ENCODE results near the gene GPD1. TPM values are rescaled to one million over a fixed set of nuclear protein-coding genes. Genes with fewer than 3 reads are reported as not detected.

The GPD1 gene
- total RNA-seq, 2 donors from 2014 or later, result 0.93 to 1.1 TPM

DNA sequence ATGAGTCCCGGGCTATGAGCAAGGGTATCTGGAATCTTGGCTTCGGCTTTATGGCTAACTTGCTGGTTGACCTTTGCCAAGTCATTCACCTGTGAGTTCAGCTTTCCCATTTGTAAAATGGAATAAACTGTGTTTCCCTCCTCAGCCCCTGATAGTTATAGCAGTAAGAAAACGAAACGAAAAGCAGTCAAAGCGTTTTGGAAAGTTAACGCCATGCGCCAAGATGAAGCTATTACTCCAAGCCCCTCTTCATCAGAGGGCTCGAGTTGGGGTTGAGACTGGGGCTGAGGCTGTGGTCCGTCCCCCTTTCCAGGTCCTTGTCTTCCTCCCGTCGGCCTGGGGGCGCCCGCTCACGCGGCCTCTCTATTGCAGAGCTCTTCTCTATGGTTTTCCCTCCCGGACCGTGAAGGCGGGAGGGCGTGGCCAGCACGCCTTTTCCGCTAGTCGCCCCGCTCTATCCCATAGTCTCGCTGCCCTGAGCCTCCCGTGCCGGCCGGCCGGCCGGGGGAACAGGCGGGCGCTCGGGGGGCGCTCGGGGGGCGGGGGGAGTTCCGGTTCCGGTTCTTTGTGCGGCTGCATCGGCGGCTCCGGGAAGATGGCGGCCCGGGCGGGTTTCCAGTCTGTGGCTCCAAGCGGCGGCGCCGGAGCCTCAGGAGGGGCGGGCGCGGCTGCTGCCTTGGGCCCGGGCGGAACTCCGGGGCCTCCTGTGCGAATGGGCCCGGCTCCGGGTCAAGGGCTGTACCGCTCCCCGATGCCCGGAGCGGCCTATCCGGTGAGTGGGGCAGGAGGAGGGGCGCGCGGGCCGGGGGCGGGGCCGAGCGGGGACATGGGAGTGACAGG, 18.8 kb upstream of the GPD1 start, which contains the start of gene SMARCD1:
Gene SMARCD1, plus strand, starts transcription at position 568 of the 840 bp plus-strand sequence. Its CDS starts 28 bp downstream, at position 596.
- no peaks in the 10 kb centered on the region for H3K9me3 ChIP-seq (ENCODE audit: control insufficient read depth, low read length)
- H3K4me1 ChIP-seq (ENCODE audit: control insufficient read depth, insufficient read depth, low read length), result no peaks in the 10 kb centered on the region
- peak within 1 kb of the TSS; percentile 100 for H3K4me3 ChIP-seq (ENCODE audit: low read length)
- H3K4me1 Mint-ChIP-seq, result peaks cover 4% of the 10 kb centered on the region
- DNase-seq, result peak; percentile 99
- H3K36me3 ChIP-seq (ENCODE audit: control insufficient read depth, insufficient read depth, low read length), result peaks cover 36% of the 10 kb centered on the region
- H3K9me3 Mint-ChIP-seq, result no peaks in the 10 kb centered on the region
- H3K27me3 Mint-ChIP-seq (ENCODE audit: insufficient read depth), result peaks cover 27% of the 10 kb centered on the region
- H3K36me3 Mint-ChIP-seq (ENCODE audit: low read depth), result peaks cover 39% of the 10 kb centered on the region
- peak within 1 kb of the TSS; percentile 79 for H3K4me3 Mint-ChIP-seq
- TF ChIP-seq, protein P1, sequence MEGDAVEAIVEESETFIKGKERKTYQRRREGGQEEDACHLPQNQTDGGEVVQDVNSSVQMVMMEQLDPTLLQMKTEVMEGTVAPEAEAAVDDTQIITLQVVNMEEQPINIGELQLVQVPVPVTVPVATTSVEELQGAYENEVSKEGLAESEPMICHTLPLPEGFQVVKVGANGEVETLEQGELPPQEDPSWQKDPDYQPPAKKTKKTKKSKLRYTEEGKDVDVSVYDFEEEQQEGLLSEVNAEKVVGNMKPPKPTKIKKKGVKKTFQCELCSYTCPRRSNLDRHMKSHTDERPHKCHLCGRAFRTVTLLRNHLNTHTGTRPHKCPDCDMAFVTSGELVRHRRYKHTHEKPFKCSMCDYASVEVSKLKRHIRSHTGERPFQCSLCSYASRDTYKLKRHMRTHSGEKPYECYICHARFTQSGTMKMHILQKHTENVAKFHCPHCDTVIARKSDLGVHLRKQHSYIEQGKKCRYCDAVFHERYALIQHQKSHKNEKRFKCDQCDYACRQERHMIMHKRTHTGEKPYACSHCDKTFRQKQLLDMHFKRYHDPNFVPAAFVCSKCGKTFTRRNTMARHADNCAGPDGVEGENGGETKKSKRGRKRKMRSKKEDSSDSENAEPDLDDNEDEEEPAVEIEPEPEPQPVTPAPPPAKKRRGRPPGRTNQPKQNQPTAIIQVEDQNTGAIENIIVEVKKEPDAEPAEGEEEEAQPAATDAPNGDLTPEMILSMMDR (conservative IDR thresholded peaks at IDR 0.05), result peak; percentile 68
- peak within 1 kb of the TSS; percentile 97 for H3K27ac ChIP-seq (ENCODE audit: low read depth, low read length)
- WGBS, 2 experiments (ENCODE audit: insufficient coverage in 1 of 2, insufficient read length in 1 of 2), result 1 to 3% methylated on average over 13 to 69 of the region's 69 CpGs
- peak within 1 kb of the TSS; percentile 66 for H3K9ac ChIP-seq (ENCODE audit: extremely low read depth, low read length, poor library complexity, severe bottlenecking)
- H3K27me3 ChIP-seq (ENCODE audit: control insufficient read depth, insufficient read depth, low read length, poor library complexity, severe bottlenecking), result no peaks in the 10 kb centered on the region
- H3K27ac Mint-ChIP-seq, result peak within 1 kb of the TSS; percentile 88

DNA sequence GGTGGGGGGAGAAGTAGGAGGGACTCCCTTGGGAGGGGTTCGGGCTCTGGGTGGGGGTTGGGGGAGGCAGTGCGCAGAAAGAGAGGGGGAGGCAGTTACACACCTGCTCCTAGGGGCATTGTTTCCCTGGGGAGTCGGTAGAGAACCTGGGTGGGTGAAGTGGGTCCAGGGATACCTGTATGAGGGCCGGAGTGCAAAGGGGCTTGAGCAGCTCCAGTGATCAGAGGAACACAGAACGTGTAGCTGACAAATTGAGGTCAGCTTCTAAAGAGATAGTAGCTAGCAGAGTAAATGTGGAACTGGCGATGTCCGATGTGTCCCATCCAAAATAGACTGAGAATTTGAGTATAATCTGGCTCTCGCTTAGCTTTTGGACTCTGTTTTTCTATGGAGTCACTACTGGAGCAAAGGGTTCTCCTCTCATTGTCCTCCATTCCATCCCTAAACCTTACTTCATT, 18.2 kb upstream of the GPD1 start:
- peak overlapping the region; percentile 18 for H3K9ac ChIP-seq (ENCODE audit: extremely low read depth, low read length, poor library complexity, severe bottlenecking)
- Mint-ChIP-seq H3K4me3 (peak overlapping the region; percentile 79), H3K27me3 (ENCODE audit: insufficient read depth) (peaks cover 21% of the 10 kb centered on the region), H3K27ac (peak overlapping the region; percentile 88), H3K36me3 (ENCODE audit: low read depth) (peaks cover 44% of the 10 kb centered on the region), H3K4me1 (peaks cover 4% of the 10 kb centered on the region), H3K9me3 (no peaks in the 10 kb centered on the region)
- H3K36me3 ChIP-seq (ENCODE audit: control insufficient read depth, insufficient read depth, low read length), result peaks cover 42% of the 10 kb centered on the region
- H3K27ac ChIP-seq (ENCODE audit: low read depth, low read length), result peak overlapping the region; percentile 97
- no peaks in the 10 kb centered on the region for H3K9me3 ChIP-seq (ENCODE audit: control insufficient read depth, low read length)
- peak overlapping the region; percentile 100 for H3K4me3 ChIP-seq (ENCODE audit: low read length)
- no peaks in the 10 kb centered on the region for H3K4me1 ChIP-seq (ENCODE audit: control insufficient read depth, insufficient read depth, low read length)
- TF ChIP-seq, protein P1 (conservative IDR thresholded peaks at IDR 0.05), result no peak
- WGBS, 2 experiments (ENCODE audit: insufficient coverage in 1 of 2, insufficient read length in 1 of 2), result 30 to 35% methylated on average over 6 to 8 of the region's 8 CpGs
- DNase-seq, result no peak
- H3K27me3 ChIP-seq (ENCODE audit: control insufficient read depth, insufficient read depth, low read length, poor library complexity, severe bottlenecking), result no peaks in the 10 kb centered on the region

DNA sequence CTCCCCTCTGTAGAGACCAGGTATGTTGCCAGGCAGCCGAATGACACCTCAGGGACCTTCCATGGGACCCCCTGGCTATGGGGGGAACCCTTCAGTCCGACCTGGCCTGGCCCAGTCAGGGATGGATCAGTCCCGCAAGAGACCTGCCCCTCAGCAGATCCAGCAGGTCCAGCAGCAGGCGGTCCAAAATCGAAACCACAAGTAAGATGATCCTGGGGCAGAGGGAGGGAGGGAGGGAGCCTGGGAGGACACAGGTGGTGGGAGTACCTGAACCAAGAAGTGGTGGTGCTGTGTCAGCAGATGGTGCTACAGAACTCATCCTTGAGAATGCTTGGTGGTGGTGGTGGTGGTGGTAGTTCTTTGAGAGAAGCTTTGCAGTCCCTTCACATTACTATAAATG, 17.7 kb upstream of the GPD1 start:
- H3K36me3 ChIP-seq (ENCODE audit: control insufficient read depth, insufficient read depth, low read length), result peaks cover 44% of the 10 kb centered on the region
- Mint-ChIP-seq H3K27ac (peak overlapping the region; percentile 88), H3K36me3 (ENCODE audit: low read depth) (peaks cover 48% of the 10 kb centered on the region), H3K9me3 (no peaks in the 10 kb centered on the region), H3K4me3 (peak overlapping the region; percentile 79), H3K4me1 (peaks cover 4% of the 10 kb centered on the region), H3K27me3 (ENCODE audit: insufficient read depth) (peaks cover 17% of the 10 kb centered on the region)
- no peak for DNase-seq
- no peaks in the 10 kb centered on the region for H3K9me3 ChIP-seq (ENCODE audit: control insufficient read depth, low read length)
- 92 to 94% methylated on average over 2 to 5 of the region's 5 CpGs for WGBS, 2 experiments (ENCODE audit: insufficient coverage in 1 of 2, insufficient read length in 1 of 2)
- H3K27me3 ChIP-seq (ENCODE audit: control insufficient read depth, insufficient read depth, low read length, poor library complexity, severe bottlenecking), result no peaks in the 10 kb centered on the region
- H3K4me1 ChIP-seq (ENCODE audit: control insufficient read depth, insufficient read depth, low read length), result no peaks in the 10 kb centered on the region
- H3K4me3 ChIP-seq (ENCODE audit: low read length), result peak overlapping the region; percentile 100
- TF ChIP-seq, protein P1 (conservative IDR thresholded peaks at IDR 0.05), result no peak
- H3K9ac ChIP-seq (ENCODE audit: extremely low read depth, low read length, poor library complexity, severe bottlenecking), result no peak overlapping the region
- no peak overlapping the region for H3K27ac ChIP-seq (ENCODE audit: low read depth, low read length)
